Gastrocnemius medialis (tissue), 4 donors: ENCODE measurements around the gene DZIP1L. TPM values are rescaled to one million over a fixed set of nuclear protein-coding genes. Genes with fewer than 3 reads are reported as not detected.
A peak's percentile ranks its signal among the peaks of the same experiment; 100 is the strongest.

ENCODE experiments used
- ATAC-seq, 2 donors: fragments of 150-250 bp; one replicate each; pipeline ENCODE4 v1.9.1; 2016
- DNase-seq, 2 donors: peaks; one replicate each; pipeline ENCODE4 v3.0.0-alpha.2; 2019
- H3K27ac ChIP-seq, 4 donors: fragments of 200-600 bp; sonication (generic); 1 replicate in 1 of 4; 2 replicates in 3 of 4; pipeline ENCODE4 v1.5.1; 2016 to 2018; ENCODE audit warnings: mild to moderate bottlenecking in 2 of 4, moderate library complexity in 1 of 4
- H3K27me3 ChIP-seq, 3 donors: fragments of 200-600 bp; sonication (generic) in 2 of 3; 1 replicate in 1 of 3; 2 replicates in 2 of 3; pipeline versions ENCODE4 v1.5.1 to v1.6.0; 2016 to 2019; ENCODE audit warnings: mild to moderate bottlenecking in 1 of 3, moderate library complexity in 1 of 3
- H3K36me3 ChIP-seq, 2 donors: fragments of 200-600 bp; sonication (generic) in 1 of 2; one replicate each; pipeline ENCODE4 v1.5.1; 2017 to 2018
- H3K4me1 ChIP-seq, 2 donors: fragments of 200-600 bp; sonication (generic) in 1 of 2; one replicate each; pipeline ENCODE4 v1.5.1; 2016 to 2017; ENCODE audit warnings: mild to moderate bottlenecking in 2 of 2
- H3K4me3 ChIP-seq, 4 donors: fragments of 200-600 bp; sonication (generic) in 3 of 4; 1 replicate in 1 of 4; 2 replicates in 3 of 4; pipeline ENCODE4 v1.5.1; 2016 to 2019; ENCODE audit warnings: mild to moderate bottlenecking in 2 of 4
- H3K9me3 ChIP-seq, 3 donors: fragments of 200-600 bp; sonication (generic) in 2 of 3; 1 replicate in 1 of 3; 2 replicates in 2 of 3; pipeline ENCODE4 v1.5.1; 2016 to 2019
- POLR2A ChIP-seq, 2 donors: fragments of 450-650 bp; IDR thresholded peaks; one replicate each; pipeline ENCODE4 v1.6.1; 2017; ENCODE audit warnings: antibody characterized with exemption in 2 of 2, mild to moderate bottlenecking in 2 of 2, moderate library complexity in 2 of 2
- in situ Hi-C, 4 donors: fragments of 200-750 bp; cut with MboI; loops; one replicate each; pipeline versions ENCODE4 v1.15.0 to v1.8.0; 2017; ENCODE audit warnings: low sequenced_read_pairs in 4 of 4
- intact Hi-C: fragments of 100-400 bp; cut with DNase I; formaldehyde crosslinking; loops from one replicate; pipeline ENCODE4 v1.15.1; 2023; ENCODE audit warnings: low total_unique reads
- total RNA-seq, 4 donors: library from RNA; depleted of rRNA; stranded (reverse); fragments of >200 nt; gene quantifications; one replicate each; pipeline versions ENCODE4 v1.1.0 to v1.2.3, GENCODE V29; 2016
- TF ChIP-seq, protein P1 (sequence below), 5 experiments: fragments of 450-650 bp in 3 of 5; fragments of 200-600 bp in 2 of 5; sonication (generic) in 2 of 5; IDR thresholded peaks in 4 of 5; conservative IDR thresholded peaks in 1 of 5; 1 replicate in 4 of 5; 2 replicates in 1 of 5; pipeline ENCODE4 v1.5.1; 2016 to 2019; ENCODE audit warnings: antibody characterized with exemption in 5 of 5, mild to moderate bottlenecking in 3 of 5, moderate library complexity in 3 of 5

Gene DZIP1L, protein sequence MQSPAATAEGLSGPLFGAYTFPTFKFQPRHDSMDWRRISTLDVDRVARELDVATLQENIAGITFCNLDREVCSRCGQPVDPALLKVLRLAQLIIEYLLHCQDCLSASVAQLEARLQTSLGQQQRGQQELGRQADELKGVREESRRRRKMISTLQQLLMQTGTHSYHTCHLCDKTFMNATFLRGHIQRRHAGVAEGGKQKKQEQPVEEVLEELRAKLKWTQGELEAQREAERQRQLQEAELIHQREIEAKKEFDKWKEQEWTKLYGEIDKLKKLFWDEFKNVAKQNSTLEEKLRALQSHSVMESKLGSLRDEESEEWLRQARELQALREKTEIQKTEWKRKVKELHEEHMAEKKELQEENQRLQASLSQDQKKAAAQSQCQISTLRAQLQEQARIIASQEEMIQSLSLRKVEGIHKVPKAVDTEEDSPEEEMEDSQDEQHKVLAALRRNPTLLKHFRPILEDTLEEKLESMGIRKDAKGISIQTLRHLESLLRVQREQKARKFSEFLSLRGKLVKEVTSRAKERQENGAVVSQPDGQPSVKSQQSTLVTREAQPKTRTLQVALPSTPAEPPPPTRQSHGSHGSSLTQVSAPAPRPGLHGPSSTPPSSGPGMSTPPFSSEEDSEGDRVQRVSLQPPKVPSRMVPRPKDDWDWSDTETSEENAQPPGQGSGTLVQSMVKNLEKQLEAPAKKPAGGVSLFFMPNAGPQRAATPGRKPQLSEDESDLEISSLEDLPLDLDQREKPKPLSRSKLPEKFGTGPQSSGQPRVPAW
- total RNA-seq, result 1 to 10 TPM; 1.1 to 3.3 (median 1.5) TPM

DNA sequence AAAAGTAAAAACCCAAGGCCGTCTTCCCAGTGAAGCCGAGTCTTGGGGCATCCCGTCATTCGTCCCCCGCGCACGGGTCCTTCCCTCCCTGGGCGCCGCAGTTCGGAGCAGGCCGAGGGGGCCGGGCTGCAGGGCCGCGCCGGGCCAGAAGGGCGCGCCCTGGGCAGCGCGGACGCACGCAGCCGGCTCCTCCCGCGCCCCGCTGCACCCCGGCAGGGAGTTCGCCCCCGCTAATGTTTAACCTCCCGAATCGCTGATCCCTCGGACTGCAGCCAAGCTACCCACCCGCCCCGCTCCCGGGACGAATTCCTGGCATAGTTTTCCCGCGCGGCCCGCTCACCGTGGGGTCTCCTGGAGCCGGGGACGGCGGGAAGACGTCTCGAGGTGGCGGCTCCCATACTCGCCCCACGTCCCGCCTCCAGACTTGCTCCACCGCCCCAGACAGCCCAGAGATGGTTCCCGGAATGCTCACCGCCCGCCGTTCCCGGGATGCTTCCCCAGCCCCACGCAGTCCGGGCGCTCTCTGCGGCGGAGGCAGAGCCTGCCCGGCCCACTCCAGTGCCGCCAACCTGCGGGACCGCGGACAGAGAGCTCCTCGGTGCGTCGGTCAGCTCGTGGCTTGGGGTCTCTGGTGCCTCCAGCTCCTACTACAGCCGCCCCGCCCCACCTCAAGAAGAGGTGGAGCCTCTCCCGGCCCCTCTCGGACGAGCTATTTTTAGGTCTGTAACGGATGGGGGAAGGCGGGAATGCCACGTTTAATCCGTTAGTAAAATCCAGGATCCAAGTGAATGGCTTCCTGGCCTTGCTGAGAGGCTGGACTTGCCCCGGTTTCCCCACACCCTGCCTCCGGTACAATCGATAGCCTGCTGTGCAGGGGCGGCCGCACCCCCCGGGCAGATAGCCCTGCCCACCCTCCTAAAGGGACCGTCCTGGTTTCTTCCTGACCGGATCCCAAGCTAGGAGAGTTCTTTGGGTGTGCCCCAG lies at the start of gene DZIP1L:
DZIP1L (minus strand) TSS at position 621 of the 984 bp plus-strand sequence. CDS start 11,637 bp downstream, outside the sequence.
- DNase-seq, result peak; percentile 12 to 31
- in situ Hi-C loops, result loop anchor here (5.0 to 10.0 kb wide), 3 partner anchors 43 to 50 kb away; no protein-coding TSS in a partner anchor
- intact Hi-C loops, result loop anchor here (2.0 kb wide), 1 partner anchor 72 kb away; the partner anchor contains the start of gene ARMC8

DNA sequence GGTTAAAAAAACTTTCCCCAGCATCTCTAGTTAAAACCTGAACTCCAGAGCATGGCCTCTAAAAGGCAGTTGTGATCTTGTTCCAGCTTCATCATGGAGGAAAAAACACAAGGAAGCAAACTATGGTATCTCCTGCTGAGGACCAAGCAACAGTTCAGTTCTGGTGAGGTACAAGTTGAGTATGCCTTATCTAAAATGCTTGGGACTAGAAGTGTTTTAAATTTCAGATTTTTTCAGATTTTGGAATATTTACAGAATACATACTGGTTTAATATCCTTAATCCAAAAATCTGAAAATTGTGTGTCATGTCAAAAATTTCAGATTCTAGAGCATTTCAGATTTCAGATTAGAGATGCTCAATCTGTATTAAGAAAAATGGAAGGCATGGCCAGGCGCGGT lies 49.7 kb upstream of the DZIP1L start:
- Histone ChIP-seq H3K4me3 (no peak overlapping the region), H3K36me3 (peaks cover 0 to 83% of the 10 kb centered on the region in 2 donors), H3K4me1 (no peaks in the 10 kb centered on the region), H3K9me3 (no peaks in the 10 kb centered on the region), H3K27ac (no peak overlapping the region), H3K27me3 (no peaks in the 10 kb centered on the region)
- in situ Hi-C loops (no loop called here), intact Hi-C loops (no loop called here)
- ATAC-seq (no peak), DNase-seq (no peak)
- TF ChIP-seq POLR2A (IDR thresholded peaks at IDR 0.05), result no peak
- TF ChIP-seq, protein P1, sequence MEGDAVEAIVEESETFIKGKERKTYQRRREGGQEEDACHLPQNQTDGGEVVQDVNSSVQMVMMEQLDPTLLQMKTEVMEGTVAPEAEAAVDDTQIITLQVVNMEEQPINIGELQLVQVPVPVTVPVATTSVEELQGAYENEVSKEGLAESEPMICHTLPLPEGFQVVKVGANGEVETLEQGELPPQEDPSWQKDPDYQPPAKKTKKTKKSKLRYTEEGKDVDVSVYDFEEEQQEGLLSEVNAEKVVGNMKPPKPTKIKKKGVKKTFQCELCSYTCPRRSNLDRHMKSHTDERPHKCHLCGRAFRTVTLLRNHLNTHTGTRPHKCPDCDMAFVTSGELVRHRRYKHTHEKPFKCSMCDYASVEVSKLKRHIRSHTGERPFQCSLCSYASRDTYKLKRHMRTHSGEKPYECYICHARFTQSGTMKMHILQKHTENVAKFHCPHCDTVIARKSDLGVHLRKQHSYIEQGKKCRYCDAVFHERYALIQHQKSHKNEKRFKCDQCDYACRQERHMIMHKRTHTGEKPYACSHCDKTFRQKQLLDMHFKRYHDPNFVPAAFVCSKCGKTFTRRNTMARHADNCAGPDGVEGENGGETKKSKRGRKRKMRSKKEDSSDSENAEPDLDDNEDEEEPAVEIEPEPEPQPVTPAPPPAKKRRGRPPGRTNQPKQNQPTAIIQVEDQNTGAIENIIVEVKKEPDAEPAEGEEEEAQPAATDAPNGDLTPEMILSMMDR (IDR thresholded peaks at IDR 0.05 in 4 of 5, conservative IDR thresholded peaks at IDR 0.05 in 1 of 5), result no peak

More for the DNA sequence above, at the start of gene DZIP1L:
- H3K36me3 ChIP-seq, result no peaks in the 10 kb centered on the region
- TF ChIP-seq POLR2A (IDR thresholded peaks at IDR 0.05), result peak; percentile 19 to 35
- TF ChIP-seq, protein P1 (IDR thresholded peaks at IDR 0.05 in 4 of 5, conservative IDR thresholded peaks at IDR 0.05 in 1 of 5), result peak; percentile 36 to 57 (median 52)
- H3K4me1 ChIP-seq, result peaks cover 0 to 23% of the 10 kb centered on the region in 2 donors
- peak; percentile 73 to 87 for ATAC-seq
- no peaks in the 10 kb centered on the region for H3K27me3 ChIP-seq
- H3K9me3 ChIP-seq, result no peaks in the 10 kb centered on the region
- H3K4me3 ChIP-seq, result peak within 1 kb of the TSS; percentile 74 to 95 (median 87)
- H3K27ac ChIP-seq, result peak within 1 kb of the TSS; percentile 69 to 82 (median 74)

DNA sequence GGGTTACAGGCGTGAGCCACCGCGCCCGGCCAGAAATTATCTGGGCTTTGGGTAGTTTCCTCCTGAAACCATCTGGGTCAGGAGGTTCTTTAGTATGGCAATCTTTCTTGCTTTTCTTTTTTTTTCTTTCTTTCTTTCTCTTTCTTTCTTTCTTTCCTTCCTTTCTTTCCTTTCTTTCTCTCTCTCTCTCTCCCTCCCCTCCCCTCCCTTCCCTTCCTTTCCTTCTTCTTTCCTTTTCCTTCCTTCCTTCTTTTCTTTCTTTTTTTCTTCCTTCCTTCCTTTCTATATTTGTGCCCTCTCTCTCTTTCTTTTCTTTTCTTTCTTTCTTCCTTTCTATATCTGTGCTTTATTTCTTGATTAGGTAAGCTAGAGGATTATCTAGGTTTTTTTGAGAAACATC lies 42.3 kb upstream of the DZIP1L start:
- Histone ChIP-seq H3K27me3 (no peaks in the 10 kb centered on the region), H3K36me3 (peaks cover 0 to 25% of the 10 kb centered on the region in 2 donors), H3K27ac (no peak overlapping the region), H3K9me3 (no peaks in the 10 kb centered on the region), H3K4me1 (no peaks in the 10 kb centered on the region), H3K4me3 (no peak overlapping the region)
- no peak for ATAC-seq
- no peak for TF ChIP-seq POLR2A (IDR thresholded peaks at IDR 0.05)
- TF ChIP-seq, protein P1 (IDR thresholded peaks at IDR 0.05 in 4 of 5, conservative IDR thresholded peaks at IDR 0.05 in 1 of 5), result no peak
- intact Hi-C loops (no loop called here), in situ Hi-C loops (no loop called here)
- DNase-seq, result no peak

DNA sequence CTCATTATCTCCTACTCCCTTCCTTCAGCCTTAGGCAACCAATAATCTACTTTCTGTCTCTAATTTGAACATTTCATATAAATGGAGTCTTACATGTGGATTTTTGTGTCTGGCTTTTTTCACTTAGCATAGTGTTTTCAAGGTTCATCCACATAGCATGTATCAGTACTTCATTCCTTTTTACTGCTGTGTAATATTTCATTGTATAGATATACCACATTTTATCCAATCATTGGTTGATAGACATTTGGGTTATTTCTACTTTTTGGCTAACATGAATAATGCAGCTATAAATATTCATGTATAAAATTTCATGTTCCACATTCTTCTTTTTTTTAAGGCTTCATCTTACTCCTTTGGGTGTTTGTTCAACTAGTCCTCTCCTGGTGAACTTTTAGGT lies 39.1 kb upstream of the DZIP1L start:
- Histone ChIP-seq H3K36me3 (no peaks in the 10 kb centered on the region), H3K4me3 (no peak overlapping the region), H3K9me3 (no peaks in the 10 kb centered on the region), H3K27ac (no peak overlapping the region), H3K4me1 (no peaks in the 10 kb centered on the region), H3K27me3 (no peaks in the 10 kb centered on the region)
- intact Hi-C loops (no loop called here), in situ Hi-C loops (no loop called here)
- ATAC-seq (no peak), DNase-seq (no peak)
- TF ChIP-seq, protein P1 (IDR thresholded peaks at IDR 0.05 in 4 of 5, conservative IDR thresholded peaks at IDR 0.05 in 1 of 5), result no peak
- TF ChIP-seq POLR2A (IDR thresholded peaks at IDR 0.05), result no peak
